NCI-H748 (cell line): ENCODE results near the gene TMEM236.
A peak's percentile ranks its signal among the peaks of the same experiment; 100 is the strongest.
"Not testable (repeated sequence)": the region's sequence is repeated elsewhere in the genome, so short reads cannot be mapped to it uniquely, and the experiment has no call there.

Experiments used
- DNase-seq: peaks from one replicate; lab custom pipeline; 2025; ENCODE audit not compliant: unreplicated experiment; lab: John Stamatoyannopoulos, UW

The TMEM236 gene

DNA sequence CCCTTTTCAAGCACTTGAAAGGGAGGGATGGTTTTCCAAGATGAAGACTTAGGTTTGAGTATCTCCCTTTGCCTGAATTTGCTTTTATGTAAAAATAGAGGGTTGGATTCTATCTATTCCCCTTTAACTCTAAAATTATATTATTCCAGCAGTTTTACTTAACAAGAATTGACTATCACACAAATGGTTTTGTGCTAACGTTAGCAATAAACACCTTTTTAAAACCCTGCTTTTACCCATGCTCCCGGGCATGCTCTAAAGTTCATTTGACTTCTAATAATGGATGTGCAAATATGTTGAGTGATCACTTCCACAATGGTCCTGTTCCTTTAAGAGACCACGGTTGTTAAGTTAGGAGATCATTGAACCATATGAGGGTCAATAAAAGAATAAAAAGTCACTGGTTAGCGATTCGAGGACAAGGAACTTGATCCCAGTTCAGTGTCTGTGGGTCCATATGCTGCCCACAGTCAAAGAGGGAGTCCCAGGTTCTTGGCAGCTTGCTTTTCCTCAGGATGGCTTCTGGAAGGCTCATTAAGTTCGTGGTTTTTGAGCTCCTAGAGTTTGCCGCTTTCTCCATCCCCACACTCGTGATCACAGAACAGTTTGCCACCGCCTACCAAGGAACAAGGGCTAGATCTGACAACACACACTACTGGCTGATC is at the start of gene TMEM236:
Gene TMEM236 (plus strand): TSS at position 421 of the 665 bp plus-strand sequence. CDS start 95 bp downstream, at position 516.
- peak; percentile 3 for DNase-seq

DNA sequence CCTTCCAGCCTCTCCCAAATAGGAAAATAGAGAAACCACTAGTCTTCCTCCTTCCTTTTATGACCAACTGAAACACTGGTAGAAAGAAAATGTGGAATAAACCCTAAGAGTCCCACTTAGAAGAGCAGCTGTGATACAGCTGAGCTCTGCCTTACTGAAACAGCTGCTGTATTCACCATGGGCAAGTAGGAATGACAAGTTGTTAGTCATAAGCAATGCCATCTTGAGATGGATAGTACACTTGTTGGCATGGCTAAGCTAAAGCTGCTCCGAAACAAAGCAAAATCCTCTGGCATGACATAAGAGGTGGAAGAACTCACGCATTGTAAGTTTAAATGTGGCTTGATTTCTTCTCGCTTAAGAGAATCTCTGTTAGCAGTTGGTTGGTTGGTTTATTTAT is 48.3 kb upstream of the TMEM236 start:
- DNase-seq: no peak

GRCh38 chr10:17708821-17709220 is 43.2 kb upstream of the TMEM236 start:
- DNase-seq: no peak

GRCh38 chr10:17709492-17709891 is 42.5 kb upstream of the TMEM236 start:
- DNase-seq: no peak

GRCh38 chr10:17710181-17710580 is 41.8 kb upstream of the TMEM236 start:
- no peak for DNase-seq

GRCh38 chr10:17712053-17712452 is 39.9 kb upstream of the TMEM236 start:
- no peak for DNase-seq

- DNase-seq: no peak
Observed at GRCh38 chr10:17712717-17713471, 39.1 kb upstream of the TMEM236 start.

GRCh38 chr10:17713758-17714157 is 38.2 kb upstream of the TMEM236 start:
- DNase-seq: no peak

DNA sequence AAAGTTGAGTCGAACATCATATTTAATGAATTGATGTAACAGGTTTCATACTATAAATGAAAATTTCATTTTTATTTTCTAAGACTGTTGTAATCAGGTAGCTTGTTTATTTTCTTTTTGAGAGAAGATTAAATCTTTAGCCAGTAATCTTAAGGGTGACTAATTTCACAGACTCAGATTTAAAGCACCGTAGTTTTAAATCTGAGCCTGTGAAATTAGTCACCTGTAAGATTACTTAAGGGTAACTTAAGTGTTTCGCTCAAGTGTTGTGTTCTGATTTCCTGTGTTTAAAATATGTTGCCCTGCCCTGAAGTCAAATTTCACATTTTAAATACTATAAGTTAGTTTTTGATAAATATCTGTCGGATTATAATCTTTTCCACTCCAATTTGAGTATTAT is 35.8 kb upstream of the TMEM236 start:
- DNase-seq: no peak

DNA sequence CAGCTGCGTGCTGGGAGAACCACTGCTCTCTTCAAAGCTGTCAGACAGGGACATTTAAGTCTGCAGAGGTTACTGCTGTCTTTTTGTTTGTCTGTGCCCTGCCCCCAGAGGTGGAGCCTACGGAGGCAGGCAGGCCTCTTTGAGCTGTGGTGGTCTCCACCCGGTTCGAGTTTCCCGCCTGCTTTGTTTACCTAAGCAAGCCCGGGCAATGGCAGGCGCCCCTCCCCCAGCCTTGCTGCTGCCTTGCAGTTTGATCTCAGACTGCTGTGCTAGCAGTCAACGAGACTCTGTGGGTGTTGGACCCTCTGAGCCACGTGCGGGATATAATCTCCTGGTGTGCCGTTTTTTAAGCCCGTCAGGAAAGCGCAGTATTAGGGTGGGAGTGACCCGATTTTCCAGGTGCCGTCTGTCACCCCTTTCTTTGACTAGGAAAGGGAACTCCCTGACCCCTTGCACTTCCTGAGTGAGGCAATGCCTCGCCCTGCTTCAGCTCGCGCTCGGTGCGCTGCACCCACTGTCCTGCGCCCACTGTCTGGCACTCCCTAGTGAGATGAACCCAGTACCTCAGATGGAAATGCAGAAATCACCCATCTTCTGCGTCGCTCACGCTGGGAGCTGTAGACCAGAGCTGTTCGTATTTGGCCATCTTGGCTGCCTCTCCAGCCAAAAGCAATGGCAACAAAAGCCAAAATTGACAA is 29.5 kb upstream of the TMEM236 start:
- not testable (repeated sequence) for DNase-seq

- no peak for DNase-seq
Observed at GRCh38 chr10:17725703-17726102, 26.3 kb upstream of the TMEM236 start.

- DNase-seq: no peak
Observed at GRCh38 chr10:17729630-17730029, 22.4 kb upstream of the TMEM236 start.

GRCh38 chr10:17730667-17731066 is 21.3 kb upstream of the TMEM236 start:
- no peak for DNase-seq

- DNase-seq: no peak
Observed at GRCh38 chr10:17731331-17732020, 20.5 kb upstream of the TMEM236 start.

- no peak for DNase-seq
Observed at GRCh38 chr10:17733620-17734019, 18.4 kb upstream of the TMEM236 start.

DNA sequence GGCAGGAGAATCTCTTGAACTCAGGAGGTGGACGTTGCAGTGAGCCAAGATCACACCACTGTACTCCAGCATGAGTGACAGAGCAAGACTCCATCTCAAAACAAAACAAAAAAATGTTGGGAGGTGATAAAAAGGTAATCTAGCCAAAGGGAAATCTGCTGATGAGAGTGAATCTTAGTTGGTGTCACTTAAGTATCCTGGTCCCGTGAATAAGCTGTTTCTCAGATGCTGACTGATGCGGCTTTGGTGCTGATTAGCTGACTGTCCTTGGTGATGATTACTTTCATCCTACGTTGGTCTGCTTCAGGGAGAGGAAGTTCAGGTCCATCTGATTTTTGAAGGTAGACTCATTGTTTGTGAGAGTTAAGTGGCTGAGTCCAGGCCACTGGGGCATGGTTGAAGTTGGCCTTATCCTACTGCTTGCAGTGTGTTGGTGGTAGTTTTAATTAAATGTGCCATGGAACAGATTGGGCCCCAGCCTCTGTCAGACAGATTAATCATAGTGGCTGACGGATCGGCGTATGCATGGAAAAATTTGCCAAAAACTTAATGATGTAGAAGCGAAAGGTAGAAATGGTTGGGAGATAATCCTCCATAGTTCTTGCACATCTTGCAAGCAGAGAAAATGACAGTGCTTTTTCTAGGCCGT is 17.4 kb upstream of the TMEM236 start:
- DNase-seq: no peak

DNA sequence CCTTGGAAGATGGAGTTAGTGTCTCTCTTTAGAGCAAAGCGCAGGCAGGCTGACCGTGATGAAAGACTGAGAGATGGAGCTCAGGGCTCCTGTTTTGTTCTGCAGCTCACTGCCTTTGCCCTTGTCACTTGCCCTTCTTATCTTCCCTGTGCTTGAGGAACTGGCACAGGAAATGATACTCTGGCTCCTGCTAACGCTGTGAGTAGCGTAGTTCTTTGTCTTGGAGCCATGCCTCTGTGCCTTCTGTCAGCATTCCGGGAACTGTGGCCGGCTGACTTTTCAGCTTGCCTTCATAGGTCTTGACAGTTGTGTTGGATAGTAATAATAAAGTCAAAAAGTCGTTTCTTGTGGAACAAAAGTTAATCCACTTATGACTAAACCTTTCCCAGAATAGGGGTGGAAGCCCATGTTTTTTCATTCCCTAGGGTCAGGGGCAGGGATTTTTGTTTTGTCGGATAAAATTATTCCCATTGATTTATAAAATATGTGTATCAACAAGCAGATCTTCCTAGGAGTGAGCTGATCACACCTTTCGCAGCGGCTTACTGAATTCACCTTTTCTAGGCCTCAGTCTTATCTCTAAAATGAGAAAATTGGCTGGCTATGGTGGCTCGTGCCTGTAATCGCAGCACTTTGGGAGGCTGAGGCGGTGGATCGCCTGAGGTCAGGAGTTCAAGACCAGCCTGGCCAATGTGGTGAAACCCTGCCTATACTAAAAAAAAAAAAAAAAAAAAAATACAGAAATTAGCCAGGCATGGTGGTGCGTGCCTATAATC is 16.6 kb upstream of the TMEM236 start:
- DNase-seq: no peak

- DNase-seq: no peak
Observed at GRCh38 chr10:17736223-17736622, 15.8 kb upstream of the TMEM236 start.

DNA sequence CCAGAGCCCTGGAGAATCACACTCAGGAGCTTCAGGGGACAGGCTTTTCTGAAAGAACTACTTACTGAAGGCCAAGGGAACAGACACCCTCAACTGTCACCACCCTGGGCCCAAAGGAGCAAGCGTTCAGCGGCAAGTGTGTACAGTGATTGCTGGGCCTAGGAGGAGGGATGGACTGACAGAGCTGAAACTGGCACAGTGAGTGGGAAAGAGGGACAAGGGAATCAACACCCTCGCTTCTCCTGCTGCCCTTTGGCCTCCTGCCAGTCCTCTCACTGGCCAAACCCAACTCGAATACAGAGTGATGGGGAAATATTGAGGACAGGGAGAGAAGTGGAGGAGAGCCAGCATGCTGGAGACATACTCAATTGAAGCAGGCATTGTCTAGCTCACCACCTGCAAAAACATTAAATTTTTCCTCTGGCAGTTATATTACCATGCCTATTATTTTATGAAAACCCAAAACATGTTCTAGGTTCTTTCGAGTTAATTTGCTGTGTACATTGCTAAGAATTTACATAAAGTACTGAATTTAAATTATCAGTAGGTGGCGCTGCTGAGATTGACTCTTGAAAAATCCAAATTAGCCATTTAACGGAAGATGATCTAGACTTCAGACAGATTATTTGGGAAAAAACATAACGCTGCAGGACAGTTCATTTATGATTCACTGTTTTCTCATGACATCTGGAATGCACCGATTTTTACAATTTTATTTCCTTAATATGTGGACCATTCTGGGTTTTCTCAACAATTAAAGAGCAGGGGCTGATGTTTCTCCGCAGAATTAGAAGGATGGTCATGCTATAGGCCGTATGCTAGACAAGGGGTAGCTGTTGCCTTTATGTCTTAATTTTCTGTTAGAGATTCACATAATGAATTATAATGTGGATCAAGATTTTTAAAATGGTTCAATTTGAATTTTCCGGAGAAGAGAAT is 14.7 kb upstream of the TMEM236 start:
- DNase-seq: peak; percentile 34
